HepG2 (cell line): ENCODE measurements around the gene AMBRA1. TPM values are rescaled to one million over a fixed set of nuclear protein-coding genes. Genes with fewer than 3 reads are reported as not detected.

Experiments used
- ATAC-seq: fragments of 200-7000 bp; cut with Tn5 transposase; 3 replicates; pipeline ENCODE4 v1.9.1; 2020; ENCODE audit warnings: mild to moderate bottlenecking, moderate library complexity
- BruUV-seq: library from RNA; stranded (reverse); fragments of 400-500 nt; replicated peaks from 2 replicates; lab custom pipeline; 2021; lab: Mats Ljungman, UMichigan
- CTCF ChIA-PET: fragments of 300-600 bp; formaldehyde crosslinking; extraction: SDS; loops from one replicate; lab custom pipeline; 2021; ENCODE audit warnings: low total read pairs, inconsistent platforms, low intra/inter-chr PET ratio; lab: Yijun Ruan, JAX
- POLR2A ChIA-PET: fragments of 350-600 bp; sonication (Branson Sonifier 250); formaldehyde crosslinking; loops from one replicate; lab custom pipeline; 2020; ENCODE audit warnings: antibody characterized with exemption, inconsistent platforms; lab: Yijun Ruan, JAX
- DNase-seq: peaks from one replicate; pipeline ENCODE4 v3.0.0-alpha.2; 2015; ENCODE audit warnings: low spot score
- FAIRE-seq: peaks from 3 replicates; lab custom pipeline; 2011; peaks lifted over from hg19 to GRCh38; lab: Jason Lieb, UNC
- H2AFZ ChIP-seq: one replicate; pipeline ENCODE4 v1.6.1; 2011; ENCODE audit warnings: low read length, inconsistent platforms
- H3K27ac ChIP-seq: fragments of 300-600 bp; 3 replicates; pipeline ENCODE4 v1.8.0; 2011; ENCODE audit warnings: mixed run types, mild to moderate bottlenecking, mixed read lengths, low read length, inconsistent platforms; ENCODE audit not compliant: insufficient read depth; ENCODE audit errors: extremely low read length
- H3K27me3 ChIP-seq, 2 experiments: fragments of 200-600 bp in 1 of 2; 2 replicates in 1 of 2; 3 replicates in 1 of 2; pipeline versions ENCODE4 v1.6.0 to v1.8.0; 2011; ENCODE audit warnings: low read length in 2 of 2, mild to moderate bottlenecking in 2 of 2, moderate library complexity in 2 of 2, inconsistent platforms in 1 of 2; ENCODE audit not compliant: insufficient read depth in 2 of 2, control insufficient read depth in 1 of 2
- H3K36me3 ChIP-seq, 2 experiments: fragments of 200-600 bp in 1 of 2; replicated peaks in 1 of 2; 2 replicates in 1 of 2; 3 replicates in 1 of 2; pipeline versions ENCODE4 v1.5.1 to v1.8.0; 2011; ENCODE audit warnings: low read length in 2 of 2, inconsistent platforms in 1 of 2; ENCODE audit not compliant: insufficient read depth in 2 of 2, control insufficient read depth in 1 of 2
- H3K4me1 ChIP-seq: 2 replicates; pipeline ENCODE4 v1.5.1; 2012; ENCODE audit warnings: low read length, inconsistent platforms; ENCODE audit not compliant: insufficient read depth
- H3K4me2 ChIP-seq: 2 replicates; pipeline ENCODE4 v1.6.0; 2011; ENCODE audit warnings: low read depth, low read length, inconsistent platforms
- H3K4me3 ChIP-seq, 3 experiments: fragments of 200-600 bp in 1 of 3; sonication (generic), shearing (Covaris generic) in 1 of 3; replicated peaks in 1 of 3; 2 replicates each; pipeline ENCODE4 v1.5.1; 2011 to 2016; ENCODE audit warnings: low read length in 3 of 3, inconsistent platforms in 2 of 3, low read depth in 2 of 3, mild to moderate bottlenecking in 2 of 3, control low read depth in 1 of 3, mixed read lengths in 1 of 3; ENCODE audit not compliant: insufficient read depth in 1 of 3
- H3K79me2 ChIP-seq: one replicate; pipeline ENCODE4 v1.6.1; 2011; ENCODE audit warnings: low read length, inconsistent platforms; ENCODE audit not compliant: insufficient read depth
- H3K9ac ChIP-seq: 2 replicates; pipeline ENCODE4 v1.6.0; 2011; ENCODE audit warnings: mild to moderate bottlenecking, low read depth, low read length, inconsistent platforms; ENCODE audit not compliant: insufficient read depth
- H3K9me3 ChIP-seq: 2 replicates; pipeline ENCODE4 v1.5.1; 2012; ENCODE audit warnings: mild to moderate bottlenecking, low read length
- H4K20me1 ChIP-seq: 2 replicates; pipeline ENCODE4 v1.6.0; 2011; ENCODE audit warnings: inconsistent platforms, mild to moderate bottlenecking, low read length, moderate library complexity; ENCODE audit not compliant: insufficient read depth
- AGO2 ChIP-seq: fragments of 200-400 bp; formaldehyde crosslinking; optimal IDR thresholded peaks from 2 replicates; pipeline ENCODE3; 2017; ENCODE audit warnings: mild to moderate bottlenecking, low read depth, low read length, moderate library complexity
- MTA1 ChIP-seq: sonication (generic); formaldehyde crosslinking; IDR thresholded peaks from 2 replicates; pipeline ENCODE4 v1.4.0; 2020; ENCODE audit warnings: missing genetic modification reagents, mild to moderate bottlenecking, borderline replicate concordance
- THAP11 ChIP-seq: IDR thresholded peaks from 2 replicates; pipeline ENCODE4 v1.6.1; 2016; ENCODE audit warnings: missing biosample characterization, missing genetic modification reagents
- WGBS: methylation state at CpG from one replicate; pipeline ENCODE4 v1.1.6; 2017; ENCODE audit warnings: low lambda C conversion rate; 5-methylcytosine and 5-hydroxymethylcytosine counted together
- in situ Hi-C: cut with HindIII; loops from 2 replicates; pipeline ENCODE4 v1.10.0; 2017; ENCODE audit warnings: low pct_unique_long_range_greater_than_20kb; ENCODE audit not compliant: extremely low pct_ligation_motif_present
- intact Hi-C: fragments of 100-400 bp; cut with micrococcal nuclease; formaldehyde crosslinking; loops from one replicate; pipeline ENCODE4 v1.10.0; 2022; ENCODE audit not compliant: unreplicated experiment
- polyA plus RNA-seq, 8 experiments: library from polyadenylated mRNA; depleted of rRNA in 3 of 8; stranded (reverse) in 7 of 8; unstranded in 1 of 8; fragments of >200 nt; fragmentation: Illumina TruSeq in 4 of 8; extraction: Trizol in 4 of 8; gene quantifications; 2 replicates each; pipeline versions ENCODE4 v1.2.1 to v1.2.3, GENCODE V29; 2011 to 2016; ENCODE audit warnings: low read depth in 4 of 8, missing spikeins in 1 of 8, mixed read lengths in 1 of 8; ENCODE audit not compliant: insufficient read depth in 1 of 8
- total RNA-seq, 5 experiments: library from RNA; depleted of rRNA; stranded (reverse); fragments of >200 nt; fragmentation: Illumina TruSeq; extraction: Trizol; gene quantifications; 2 replicates each; pipeline ENCODE4 v1.2.3, GENCODE V29; 2016; ENCODE audit warnings: low read depth in 1 of 5

Gene AMBRA1
- total and polyA plus RNA-seq, 2 of the 13 experiments (the other 11 are each of a cell fraction or from before 2014, with no cell fraction given): 15.7 to 26.0 TPM

DNA sequence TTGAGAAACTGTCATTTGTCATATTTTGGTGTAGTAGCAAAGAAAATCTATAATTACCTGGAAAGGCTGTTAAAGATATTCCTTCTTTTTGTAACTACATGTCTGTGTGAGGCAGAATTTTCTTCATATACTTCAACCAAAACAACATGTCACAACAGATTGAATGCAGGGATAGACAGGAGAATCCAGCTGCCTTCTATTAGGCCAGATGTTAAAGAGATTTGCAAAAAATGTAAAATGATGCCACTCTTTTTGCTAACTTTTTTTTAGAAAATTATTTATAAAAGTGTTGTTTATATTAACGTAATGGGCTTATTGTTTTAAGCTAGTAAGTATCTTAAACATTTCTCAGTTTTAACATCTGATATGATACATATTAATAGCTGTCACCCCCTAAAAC, 233.9 kb downstream of the AMBRA1 start:
- POLR2A ChIA-PET: interaction anchor here (1.1 kb wide), 1 partner anchor 116 kb away, joined by 3 read pairs; no protein-coding TSS in a partner anchor
- in situ Hi-C loops: no loop called here
- 0 out of 5 replicates have a peak, but pooled peaks cover 0 to 7% of the 10 kb centered on the region in 2 experiments for H3K36me3 ChIP-seq
- CTCF ChIA-PET: no interaction called here
- WGBS: 93% methylated on average over 1 of the region's 1 CpG
- no peak for FAIRE-seq
- no peak overlapping the region for H3K4me3 ChIP-seq
- no peak for DNase-seq
- intact Hi-C loops: no loop called here
- peaks cover 15% of the 10 kb centered on the region for H3K4me1 ChIP-seq
- no peak overlapping the region for H3K4me2 ChIP-seq
- TF ChIP-seq THAP11 (CRISPR knock-in tag): no peak
- BruUV-seq: no TSS peak
- H3K9ac ChIP-seq: no peak overlapping the region
- no peaks in the 10 kb centered on the region for H3K9me3 ChIP-seq
- no peak overlapping the region for H2AFZ ChIP-seq
- ATAC-seq: no peak
- H3K27me3 ChIP-seq: no peaks in the 10 kb centered on the region
- H3K79me2 ChIP-seq: no peaks in the 10 kb centered on the region
- H3K27ac ChIP-seq: no peak overlapping the region
- no peaks in the 10 kb centered on the region for H4K20me1 ChIP-seq

DNA sequence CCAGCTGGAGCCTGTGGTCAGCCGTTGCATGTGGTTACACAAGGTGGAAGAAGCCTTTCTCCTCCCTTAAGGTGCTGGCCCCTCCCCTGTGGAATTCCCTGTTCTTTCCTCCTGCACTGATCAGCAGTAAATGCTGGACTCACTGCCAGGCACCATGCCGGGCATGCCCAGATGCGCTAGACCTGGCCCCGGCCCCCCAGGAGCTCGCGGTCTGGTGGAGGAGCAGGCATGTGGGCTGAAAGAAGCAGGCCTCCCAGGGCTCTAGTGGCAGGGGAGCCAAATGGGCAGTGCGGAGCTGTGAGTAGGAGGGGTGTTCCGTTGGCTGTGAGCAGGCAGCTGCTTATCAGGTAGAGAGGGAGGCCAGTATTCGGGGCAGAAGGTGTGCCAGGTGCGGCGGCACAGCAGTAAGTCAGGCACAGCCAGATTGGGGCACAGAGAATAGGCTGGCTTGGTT, 236.3 kb downstream of the AMBRA1 start:
- no peak overlapping the region for H3K9ac ChIP-seq

More for the DNA sequence above, 236.3 kb downstream of the AMBRA1 start:
- intact Hi-C loops (no loop called here), in situ Hi-C loops (no loop called here)
- FAIRE-seq (no peak), ATAC-seq (no peak), DNase-seq (no peak)
- Histone ChIP-seq H3K4me1 (peaks cover 18% of the 10 kb centered on the region), H3K27ac (no peak overlapping the region), H3K79me2 (peaks cover 2% of the 10 kb centered on the region), H3K9me3 (no peaks in the 10 kb centered on the region), H3K27me3 (no peaks in the 10 kb centered on the region), H3K36me3 (0 out of 5 replicates have a peak, but pooled peaks cover 0 to 11% of the 10 kb centered on the region in 2 experiments), H2AFZ (no peak overlapping the region), H3K4me3 (no peak overlapping the region), H4K20me1 (no peaks in the 10 kb centered on the region), H3K4me2 (no peak overlapping the region)
- ChIA-PET POLR2A (no interaction called here), CTCF (no interaction called here)
- no TSS peak for BruUV-seq
- TF ChIP-seq MTA1 (CRISPR knock-in tag) (no peak), AGO2 (peak; percentile 35)
- 98% methylated on average over 11 of the region's 11 CpGs for WGBS
